GM12878 (cell line): ENCODE results near the gene UTP20. TPM values are rescaled to one million over a fixed set of nuclear protein-coding genes. Genes with fewer than 3 reads are reported as not detected.

Experiments
- ATAC-seq: fragments of 200-7000 bp; cut with Tn5 transposase; 3 replicates; pipeline ENCODE4 v1.9.1; 2020; ENCODE audit warnings: mild to moderate bottlenecking, moderate library complexity
- BruUV-seq: library from RNA; stranded (reverse); fragments of 400-500 nt; replicated peaks from 2 replicates; lab custom pipeline; 2021; lab: Mats Ljungman, UMichigan
- CTCF ChIA-PET: fragments of 300-600 bp; sonication (Branson Sonifier 250); formaldehyde crosslinking; extraction: SDS; loops from one replicate; lab custom pipeline; 2021; ENCODE audit warnings: inconsistent platforms; lab: Yijun Ruan, JAX
- POLR2A ChIA-PET: fragments of 350-600 bp; formaldehyde crosslinking; extraction: SDS; loops from one replicate; lab custom pipeline; 2021; ENCODE audit warnings: inconsistent platforms; lab: Charles Lee
- RAD21 ChIA-PET: fragments of 300-600 bp; sonication (Branson Sonifier 250); formaldehyde crosslinking; loops from one replicate; lab custom pipeline; 2023; ENCODE audit warnings: antibody characterized with exemption; ENCODE audit not compliant: unreplicated experiment; lab: Charles Lee
- SMC1A ChIA-PET: fragments of 300-600 bp; sonication (Branson Sonifier 250); formaldehyde crosslinking; loops from one replicate; lab custom pipeline; 2023; ENCODE audit not compliant: unreplicated experiment, uncharacterized antibody; lab: Charles Lee
- DNase-seq: peaks from one replicate; pipeline ENCODE4 v3.0.0-alpha.2; 2011; ENCODE audit warnings: low read depth, low spot score
- FAIRE-seq: peaks from 3 replicates; lab custom pipeline; 2011; peaks lifted over from hg19 to GRCh38; lab: Jason Lieb, UNC
- H2AFZ ChIP-seq: 2 replicates; pipeline ENCODE4 v1.6.0; 2011; ENCODE audit warnings: low read depth, low read length, control low read depth; ENCODE audit not compliant: control insufficient read depth
- H3K27ac ChIP-seq: 2 replicates; pipeline ENCODE4 v1.5.1; 2011; ENCODE audit warnings: control low read depth; ENCODE audit not compliant: control insufficient read depth, insufficient read depth
- H3K27me3 ChIP-seq, 2 experiments: replicated peaks in 1 of 2; 2 replicates each; pipeline versions ENCODE4 v1.6.0 to v1.6.1; 2011; ENCODE audit warnings: low read length in 1 of 2; ENCODE audit not compliant: control insufficient read depth in 2 of 2, insufficient read depth in 2 of 2
- H3K36me3 ChIP-seq, 2 experiments: 2 replicates each; pipeline ENCODE4 v1.5.1; 2011; ENCODE audit warnings: low read length in 1 of 2; ENCODE audit not compliant: control insufficient read depth in 2 of 2, insufficient read depth in 2 of 2
- H3K4me1 ChIP-seq: 2 replicates; pipeline ENCODE4 v1.6.1; 2011; ENCODE audit warnings: mild to moderate bottlenecking, low read length, moderate library complexity, mixed read lengths; ENCODE audit not compliant: control insufficient read depth, insufficient read depth
- H3K4me2 ChIP-seq: 2 replicates; pipeline ENCODE4 v1.6.0; 2011; ENCODE audit warnings: control low read depth; ENCODE audit not compliant: control insufficient read depth, insufficient read depth
- H3K4me3 ChIP-seq: fragments of 200-600 bp; sonication (generic); 2 replicates; pipeline ENCODE4 v1.5.1; 2016
- H3K79me2 ChIP-seq: 2 replicates; pipeline ENCODE4 v1.6.0; 2011; ENCODE audit warnings: low read length; ENCODE audit not compliant: control insufficient read depth, insufficient read depth
- H3K9ac ChIP-seq: 2 replicates; pipeline ENCODE4 v1.8.0; 2011; ENCODE audit warnings: low read length, control low read depth, mixed read lengths; ENCODE audit not compliant: control insufficient read depth, insufficient read depth
- H3K9me3 ChIP-seq: replicated peaks from 3 replicates; pipeline ENCODE4 v1.5.1; 2011; ENCODE audit warnings: mild to moderate bottlenecking, low read length; ENCODE audit not compliant: control insufficient read depth, insufficient read depth
- H4K20me1 ChIP-seq: 2 replicates; pipeline ENCODE4 v1.6.0; 2011; ENCODE audit not compliant: control insufficient read depth, insufficient read depth
- ETV6 ChIP-seq, 2 experiments: fragments of 450-650 bp in 1 of 2; IDR thresholded peaks in 1 of 2; conservative IDR thresholded peaks in 1 of 2; 2 replicates each; pipeline ENCODE4 v1.6.1; 2014; ENCODE audit warnings: antibody characterized with exemption in 1 of 2, borderline replicate concordance in 1 of 2, low read depth in 1 of 2, mild to moderate bottlenecking in 1 of 2, moderate library complexity in 1 of 2
- GABPA ChIP-seq: IDR thresholded peaks from 2 replicates; pipeline ENCODE4 v1.6.1; 2014; ENCODE audit warnings: antibody characterized with exemption, low read depth, mild to moderate bottlenecking, inconsistent platforms
- HCFC1 ChIP-seq: fragments of 150-350 bp; IDR thresholded peaks from 2 replicates; pipeline ENCODE4 v1.6.1; 2014; ENCODE audit warnings: low read length
- HDAC6 ChIP-seq: fragments of 200-600 bp; sonication (generic); IDR thresholded peaks from one replicate; pipeline ENCODE4 v1.8.0; 2017; ENCODE audit warnings: antibody characterized with exemption; ENCODE audit not compliant: unreplicated experiment
- JUND ChIP-seq: IDR thresholded peaks from 2 replicates; pipeline ENCODE4 v1.6.1; 2012; ENCODE audit warnings: low read depth, mild to moderate bottlenecking, low read length, improper control_type of control experiment, moderate library complexity
- MEF2A ChIP-seq: IDR thresholded peaks from 2 replicates; pipeline ENCODE4 v1.6.1; 2011; ENCODE audit warnings: low read depth, mild to moderate bottlenecking, low read length, moderate library complexity; ENCODE audit not compliant: insufficient read depth
- MYB ChIP-seq: fragments of 150-350 bp; IDR thresholded peaks from 2 replicates; pipeline ENCODE4 v1.6.1; 2014; ENCODE audit warnings: mild to moderate bottlenecking, low read depth, low read length, borderline replicate concordance
- NBN ChIP-seq: fragments of 450-650 bp; IDR thresholded peaks from 2 replicates; pipeline ENCODE4 v1.6.1; 2016
- NFYA ChIP-seq: IDR thresholded peaks from 2 replicates; pipeline ENCODE4 v1.6.1; 2011; ENCODE audit warnings: low read depth, mild to moderate bottlenecking, low read length, improper control_type of control experiment, borderline replicate concordance
- NR2C2 ChIP-seq: IDR thresholded peaks from 2 replicates; pipeline ENCODE4 v1.6.1; 2011; ENCODE audit warnings: borderline replicate concordance, low read depth; ENCODE audit not compliant: control insufficient read depth, insufficient read length
- PAX5 ChIP-seq: IDR thresholded peaks from 2 replicates; pipeline ENCODE4 v1.6.1; 2011; ENCODE audit warnings: low read depth, low read length, borderline replicate concordance
- SIN3A ChIP-seq: IDR thresholded peaks from 2 replicates; pipeline ENCODE4 v1.6.1; 2012; ENCODE audit warnings: low read depth, low read length, improper control_type of control experiment
- SMAD5 ChIP-seq: IDR thresholded peaks from 2 replicates; pipeline ENCODE4 v1.6.1; 2016; ENCODE audit warnings: antibody characterized with exemption, low read depth
- SMARCA5 ChIP-seq: fragments of 450-650 bp; IDR thresholded peaks from 2 replicates; pipeline ENCODE4 v1.6.1; 2017; ENCODE audit warnings: mild to moderate bottlenecking
- SP1 ChIP-seq: IDR thresholded peaks from one replicate; pipeline ENCODE4 v1.6.1; 2011; ENCODE audit warnings: low read depth, low read length
- TBL1XR1 ChIP-seq: IDR thresholded peaks from 2 replicates; pipeline ENCODE4 v1.6.1; 2012; ENCODE audit warnings: low read depth, low read length, improper control_type of control experiment
- YBX1 ChIP-seq: fragments of 450-650 bp; IDR thresholded peaks from 2 replicates; pipeline ENCODE4 v1.6.1; 2016; ENCODE audit warnings: antibody characterized with exemption
- ZNF384 ChIP-seq: IDR thresholded peaks from 2 replicates; pipeline ENCODE4 v1.6.1; 2012; ENCODE audit warnings: low read depth, mild to moderate bottlenecking, low read length, improper control_type of control experiment, borderline replicate concordance
- WGBS: methylation state at CpG from one replicate; pipeline ENCODE4 v1.1.6; 2016; ENCODE audit warnings: low lambda C conversion rate; ENCODE audit not compliant: insufficient replicate concordance, insufficient coverage; ENCODE audit errors: missing lambda C conversion rate; 5-methylcytosine and 5-hydroxymethylcytosine counted together
- in situ Hi-C: fragments of 300-500 bp; cut with MboI; formaldehyde crosslinking; loops from 9 replicates; pipeline ENCODE4 v1.14.3; 2018; ENCODE audit warnings: mixed read lengths
- intact Hi-C: fragments of 100-400 bp; cut with micrococcal nuclease; formaldehyde crosslinking; loops from one replicate; pipeline ENCODE4 v1.14.2; 2022; ENCODE audit not compliant: unreplicated experiment
- polyA plus RNA-seq, 11 experiments: library from polyadenylated mRNA; depleted of rRNA in 4 of 11; unstranded in 6 of 11; stranded (reverse) in 5 of 11; fragments of >200 nt; fragmentation: Nextera tagmentation in 4 of 11; fragmentation: Illumina TruSeq in 1 of 11; extraction: Ambion mirVana in 4 of 11; extraction: Trizol in 1 of 11; gene quantifications; 1 replicate in 1 of 11; 2 replicates in 10 of 11; pipeline versions ENCODE4 v1.2.1 to v1.2.3, GENCODE V29; 2011 to 2016; ENCODE audit warnings: inconsistent platforms in 2 of 11, missing spikeins in 2 of 11, low read depth in 1 of 11
- total RNA-seq, 4 experiments: library from RNA; depleted of rRNA in 3 of 4; stranded (reverse); fragments of >200 nt in 3 of 4; fragmentation: Illumina TruSeq in 1 of 4; extraction: Trizol in 1 of 4; gene quantifications; 2 replicates each; pipeline versions ENCODE4 v1.2.1 to v1.2.3, GENCODE V29; 2013 to 2021
- TF ChIP-seq, protein P1 (sequence below): fragments of 150-350 bp; IDR thresholded peaks from 2 replicates; pipeline ENCODE4 v1.6.1; 2016; ENCODE audit warnings: low read depth, low read length
- TF ChIP-seq, protein P2 (sequence below): IDR thresholded peaks from 2 replicates; pipeline ENCODE4 v1.6.1; 2012; ENCODE audit warnings: mild to moderate bottlenecking, low read depth, low read length

Gene UTP20
- total and polyA plus RNA-seq, 10 of the 15 experiments (the other 5 are each of a cell fraction or from before 2014, with no cell fraction given) = 3.6 to 25.6 (median 16.7) TPM

DNA sequence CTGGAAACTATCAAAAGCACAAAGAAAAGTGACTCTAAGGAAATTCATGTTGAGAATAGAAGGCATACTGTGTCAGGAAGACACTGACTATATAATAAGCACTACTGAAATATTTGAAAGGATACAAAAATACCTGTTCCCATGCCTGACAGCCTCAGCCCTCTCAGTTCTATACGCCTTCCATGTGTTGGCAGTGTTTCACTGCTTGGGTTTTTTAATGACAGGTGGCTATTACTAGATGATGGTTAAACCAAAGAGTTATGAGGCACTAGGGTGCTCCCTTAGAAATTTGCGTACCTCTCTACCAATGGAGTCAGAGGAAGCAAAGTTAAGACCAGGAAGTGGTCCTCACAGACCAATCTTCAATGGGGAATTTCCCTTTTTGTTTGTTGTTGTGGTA, 44.2 kb upstream of the UTP20 start (continued):
- TF ChIP-seq HDAC6 = no peak
- TF ChIP-seq SIN3A = no peak
- TF ChIP-seq JUND = no peak
- TF ChIP-seq YBX1 = no peak
- no peak for TF ChIP-seq TBL1XR1
- TF ChIP-seq NBN = no peak

DNA sequence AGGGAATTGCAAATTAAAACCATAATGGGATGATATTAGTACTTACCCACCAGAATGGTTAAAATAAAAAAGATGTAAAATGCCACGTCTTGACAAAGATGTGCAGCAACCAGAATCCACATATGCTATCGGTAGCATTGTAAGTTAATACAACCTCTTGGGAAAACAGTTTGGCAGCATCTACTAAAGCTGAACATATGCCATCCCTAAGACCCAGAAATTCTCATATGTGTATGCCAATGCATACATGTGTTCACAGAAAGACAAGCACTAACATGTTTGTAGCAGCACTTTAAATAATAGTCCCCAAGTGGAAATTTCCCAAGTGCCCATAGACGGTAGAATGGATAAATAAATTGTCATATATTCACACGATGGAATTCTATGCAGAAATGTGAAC, 41.6 kb upstream of the UTP20 start:
- CTCF ChIA-PET = no interaction called here
- no peak overlapping the region for H3K9ac ChIP-seq
- in situ Hi-C loops = no loop called here
- TF ChIP-seq HCFC1 (no peak), GABPA (no peak), ZNF384 (no peak), MEF2A (no peak), YBX1 (no peak), NFYA (no peak), SP1 (no peak), SMAD5 (no peak), MYB (no peak), SMARCA5 (no peak), ETV6 (conservative IDR thresholded peaks at IDR 0.05 in 1 of 2, IDR thresholded peaks at IDR 0.05 in 1 of 2; ENCODE audit: borderline replicate concordance in 1 of 2, low read depth in 1 of 2) (no peak), PAX5 (no peak), NR2C2 (no peak)
- TF ChIP-seq, protein P1, sequence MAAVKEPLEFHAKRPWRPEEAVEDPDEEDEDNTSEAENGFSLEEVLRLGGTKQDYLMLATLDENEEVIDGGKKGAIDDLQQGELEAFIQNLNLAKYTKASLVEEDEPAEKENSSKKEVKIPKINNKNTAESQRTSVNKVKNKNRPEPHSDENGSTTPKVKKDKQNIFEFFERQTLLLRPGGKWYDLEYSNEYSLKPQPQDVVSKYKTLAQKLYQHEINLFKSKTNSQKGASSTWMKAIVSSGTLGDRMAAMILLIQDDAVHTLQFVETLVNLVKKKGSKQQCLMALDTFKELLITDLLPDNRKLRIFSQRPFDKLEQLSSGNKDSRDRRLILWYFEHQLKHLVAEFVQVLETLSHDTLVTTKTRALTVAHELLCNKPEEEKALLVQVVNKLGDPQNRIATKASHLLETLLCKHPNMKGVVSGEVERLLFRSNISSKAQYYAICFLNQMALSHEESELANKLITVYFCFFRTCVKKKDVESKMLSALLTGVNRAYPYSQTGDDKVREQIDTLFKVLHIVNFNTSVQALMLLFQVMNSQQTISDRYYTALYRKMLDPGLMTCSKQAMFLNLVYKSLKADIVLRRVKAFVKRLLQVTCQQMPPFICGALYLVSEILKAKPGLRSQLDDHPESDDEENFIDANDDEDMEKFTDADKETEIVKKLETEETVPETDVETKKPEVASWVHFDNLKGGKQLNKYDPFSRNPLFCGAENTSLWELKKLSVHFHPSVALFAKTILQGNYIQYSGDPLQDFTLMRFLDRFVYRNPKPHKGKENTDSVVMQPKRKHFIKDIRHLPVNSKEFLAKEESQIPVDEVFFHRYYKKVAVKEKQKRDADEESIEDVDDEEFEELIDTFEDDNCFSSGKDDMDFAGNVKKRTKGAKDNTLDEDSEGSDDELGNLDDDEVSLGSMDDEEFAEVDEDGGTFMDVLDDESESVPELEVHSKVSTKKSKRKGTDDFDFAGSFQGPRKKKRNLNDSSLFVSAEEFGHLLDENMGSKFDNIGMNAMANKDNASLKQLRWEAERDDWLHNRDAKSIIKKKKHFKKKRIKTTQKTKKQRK = no peak
- TF ChIP-seq, protein P2, sequence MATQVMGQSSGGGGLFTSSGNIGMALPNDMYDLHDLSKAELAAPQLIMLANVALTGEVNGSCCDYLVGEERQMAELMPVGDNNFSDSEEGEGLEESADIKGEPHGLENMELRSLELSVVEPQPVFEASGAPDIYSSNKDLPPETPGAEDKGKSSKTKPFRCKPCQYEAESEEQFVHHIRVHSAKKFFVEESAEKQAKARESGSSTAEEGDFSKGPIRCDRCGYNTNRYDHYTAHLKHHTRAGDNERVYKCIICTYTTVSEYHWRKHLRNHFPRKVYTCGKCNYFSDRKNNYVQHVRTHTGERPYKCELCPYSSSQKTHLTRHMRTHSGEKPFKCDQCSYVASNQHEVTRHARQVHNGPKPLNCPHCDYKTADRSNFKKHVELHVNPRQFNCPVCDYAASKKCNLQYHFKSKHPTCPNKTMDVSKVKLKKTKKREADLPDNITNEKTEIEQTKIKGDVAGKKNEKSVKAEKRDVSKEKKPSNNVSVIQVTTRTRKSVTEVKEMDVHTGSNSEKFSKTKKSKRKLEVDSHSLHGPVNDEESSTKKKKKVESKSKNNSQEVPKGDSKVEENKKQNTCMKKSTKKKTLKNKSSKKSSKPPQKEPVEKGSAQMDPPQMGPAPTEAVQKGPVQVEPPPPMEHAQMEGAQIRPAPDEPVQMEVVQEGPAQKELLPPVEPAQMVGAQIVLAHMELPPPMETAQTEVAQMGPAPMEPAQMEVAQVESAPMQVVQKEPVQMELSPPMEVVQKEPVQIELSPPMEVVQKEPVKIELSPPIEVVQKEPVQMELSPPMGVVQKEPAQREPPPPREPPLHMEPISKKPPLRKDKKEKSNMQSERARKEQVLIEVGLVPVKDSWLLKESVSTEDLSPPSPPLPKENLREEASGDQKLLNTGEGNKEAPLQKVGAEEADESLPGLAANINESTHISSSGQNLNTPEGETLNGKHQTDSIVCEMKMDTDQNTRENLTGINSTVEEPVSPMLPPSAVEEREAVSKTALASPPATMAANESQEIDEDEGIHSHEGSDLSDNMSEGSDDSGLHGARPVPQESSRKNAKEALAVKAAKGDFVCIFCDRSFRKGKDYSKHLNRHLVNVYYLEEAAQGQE = no peak

More for the DNA sequence above, 41.6 kb upstream of the UTP20 start:
- H4K20me1 ChIP-seq = no peaks in the 10 kb centered on the region
- BruUV-seq = no TSS peak
- H3K36me3 ChIP-seq = no peaks in the 10 kb centered on the region
- no peaks in the 10 kb centered on the region; a peak in 1 of 4 replicates for H3K27me3 ChIP-seq
- H3K4me3 ChIP-seq = no peak overlapping the region
- no peaks in the 10 kb centered on the region for H3K9me3 ChIP-seq
- intact Hi-C loops = no loop called here
- ATAC-seq (no peak), FAIRE-seq (no peak), DNase-seq (no peak)
- WGBS = 35% methylated on average over 4 of the region's 4 CpGs
- no peaks in the 10 kb centered on the region for H3K4me1 ChIP-seq
- H3K79me2 ChIP-seq = no peaks in the 10 kb centered on the region
- RAD21 ChIA-PET = no interaction called here
- POLR2A ChIA-PET = no interaction called here
- H3K27ac ChIP-seq = no peak overlapping the region
- SMC1A ChIA-PET = no interaction called here
- H2AFZ ChIP-seq = no peak overlapping the region
- H3K4me2 ChIP-seq = no peak overlapping the region
